Hepatocyte (in vitro differentiated cells): ENCODE results near the gene FERMT3.

Source experiments
- CTCF ChIP-seq: fragments of 200-600 bp; sonication (generic); IDR thresholded peaks from 2 replicates; pipeline ENCODE4 v1.5.1; 2016; ENCODE audit warnings: antibody characterized with exemption, mild to moderate bottlenecking; ENCODE audit not compliant: poor library complexity
- EZH2 ChIP-seq: fragments of 200-600 bp; sonication (generic); IDR thresholded peaks from 2 replicates; pipeline ENCODE4 v1.6.1; 2016; ENCODE audit warnings: antibody characterized with exemption, mild to moderate bottlenecking, borderline replicate concordance
- EZH2phosphoT487 ChIP-seq: fragments of 200-600 bp; sonication (generic); IDR thresholded peaks from one replicate; pipeline ENCODE4 v1.6.1; 2018; ENCODE audit warnings: antibody characterized with exemption, mild to moderate bottlenecking, low read depth, moderate library complexity; ENCODE audit not compliant: unreplicated experiment, severe bottlenecking

GRCh38 chr11:64233913-64234586 is 27.5 kb downstream of the FERMT3 start, which contains the start of gene VEGFB:
- TF ChIP-seq EZH2 (no peak), CTCF (no peak), EZH2phosphoT487 (no peak)
